HepG2 (cell line): ENCODE data around the gene GUK1. TPM values are rescaled to one million over a fixed set of nuclear protein-coding genes. Genes with fewer than 3 reads are reported as not detected.
A peak's percentile ranks its signal among the peaks of the same experiment; 100 is the strongest.

Experiments
- ARID3A ChIP-seq: IDR thresholded peaks from 2 replicates; pipeline ENCODE4 v1.6.1; 2012; ENCODE audit warnings: low read depth, low read length, improper control_type of control experiment
- BORCS8-MEF2B ChIP-seq: sonication (generic); formaldehyde crosslinking; IDR thresholded peaks from 2 replicates; pipeline ENCODE4 v1.8.0; 2022; ENCODE audit warnings: mild to moderate bottlenecking, missing genetic modification reagents
- CEBPZ ChIP-seq: IDR thresholded peaks from 2 replicates; pipeline ENCODE4 v1.6.1; 2012; ENCODE audit warnings: low read length, improper control_type of control experiment
- ELK4 ChIP-seq: sonication (generic); formaldehyde crosslinking; IDR thresholded peaks from 2 replicates; pipeline ENCODE4 v1.9.0; 2021; ENCODE audit warnings: missing genetic modification reagents, borderline replicate concordance
- KDM4B ChIP-seq: sonication (generic); formaldehyde crosslinking; IDR thresholded peaks from 2 replicates; pipeline ENCODE4 v1.4.0; 2020; ENCODE audit warnings: missing genetic modification reagents
- KLF6 ChIP-seq: IDR thresholded peaks from 2 replicates; pipeline ENCODE4 v1.8.0; 2016; ENCODE audit warnings: missing biosample characterization, missing genetic modification reagents
- KLF9 ChIP-seq: IDR thresholded peaks from 2 replicates; pipeline ENCODE4 v1.6.1; 2016; ENCODE audit warnings: low read depth
- PBX3 ChIP-seq: sonication (generic); formaldehyde crosslinking; IDR thresholded peaks from 2 replicates; pipeline ENCODE4 v1.8.1; 2023; ENCODE audit warnings: missing genetic modification reagents, inconsistent platforms, borderline replicate concordance
- RARG ChIP-seq: sonication (generic); formaldehyde crosslinking; IDR thresholded peaks from 2 replicates; pipeline ENCODE4 v1.4.0; 2020; ENCODE audit warnings: low read depth, mild to moderate bottlenecking, missing genetic modification reagents
- SALL2 ChIP-seq: sonication (generic); formaldehyde crosslinking; IDR thresholded peaks from 2 replicates; pipeline ENCODE4 v1.8.1; 2023; ENCODE audit warnings: mild to moderate bottlenecking, missing genetic modification reagents, inconsistent platforms
- SIN3A ChIP-seq: IDR thresholded peaks from 2 replicates; pipeline ENCODE4 v1.6.1; 2011; ENCODE audit warnings: low read depth, mild to moderate bottlenecking, control low read depth, low read length, borderline replicate concordance
- SIX1 ChIP-seq: sonication (generic); formaldehyde crosslinking; IDR thresholded peaks from 2 replicates; pipeline ENCODE4 v1.4.0; 2020; ENCODE audit warnings: missing genetic modification reagents, borderline replicate concordance
- ZNF253 ChIP-seq: sonication (generic); formaldehyde crosslinking; IDR thresholded peaks from 2 replicates; pipeline ENCODE4 v1.8.0; 2022; ENCODE audit warnings: mild to moderate bottlenecking, missing genetic modification reagents, borderline replicate concordance
- ZNF317 ChIP-seq: sonication (generic); formaldehyde crosslinking; IDR thresholded peaks from 2 replicates; pipeline ENCODE4 v1.5.0; 2020; ENCODE audit warnings: mild to moderate bottlenecking, missing genetic modification reagents
- ZNF574 ChIP-seq: sonication (generic); formaldehyde crosslinking; IDR thresholded peaks from 2 replicates; pipeline ENCODE4 v1.4.0; 2020; ENCODE audit warnings: missing genetic modification reagents
- ZNF691 ChIP-seq: sonication (generic); formaldehyde crosslinking; IDR thresholded peaks from 2 replicates; pipeline ENCODE4 v1.4.0; 2020; ENCODE audit warnings: missing genetic modification reagents, low read depth, mild to moderate bottlenecking, borderline replicate concordance
- ZNF720 ChIP-seq: sonication (generic); formaldehyde crosslinking; IDR thresholded peaks from 2 replicates; pipeline ENCODE4 v1.4.0; 2020; ENCODE audit warnings: missing genetic modification reagents
- polyA plus RNA-seq, 8 experiments: library from polyadenylated mRNA; depleted of rRNA in 3 of 8; stranded (reverse) in 7 of 8; unstranded in 1 of 8; fragments of >200 nt; fragmentation: Illumina TruSeq in 4 of 8; extraction: Trizol in 4 of 8; gene quantifications; 2 replicates each; pipeline versions ENCODE4 v1.2.1 to v1.2.3, GENCODE V29; 2011 to 2016; ENCODE audit warnings: low read depth in 4 of 8, missing spikeins in 1 of 8, mixed read lengths in 1 of 8; ENCODE audit not compliant: insufficient read depth in 1 of 8
- total RNA-seq, 5 experiments: library from RNA; depleted of rRNA; stranded (reverse); fragments of >200 nt; fragmentation: Illumina TruSeq; extraction: Trizol; gene quantifications; 2 replicates each; pipeline ENCODE4 v1.2.3, GENCODE V29; 2016; ENCODE audit warnings: low read depth in 1 of 5

Gene GUK1
- total and polyA plus RNA-seq, 2 of the 13 experiments (the other 11 are each of a cell fraction or from before 2014, with no cell fraction given), result 116 to 154 TPM

GRCh38 chr1:228165372-228166169 lies 25.5 kb downstream of the GUK1 start, which contains the start of gene IBA57 (continued):
- TF ChIP-seq ZNF574 (peak; percentile 99), ZNF691 (CRISPR knock-in tag) (no peak), SIN3A (no peak; the same call in 1 of the 2 replicates), KLF6 (CRISPR knock-in tag) (peak; percentile 77; the same call in 1 of the 2 replicates), ZNF317 (no peak), ELK4 (CRISPR knock-in tag) (no peak), SALL2 (no peak), SIX1 (no peak), KDM4B (CRISPR knock-in tag) (no peak; the same call in 1 of the 2 replicates), BORCS8-MEF2B (CRISPR knock-in tag) (peak; percentile 72; the same call in 1 of the 2 replicates), PBX3 (CRISPR knock-in tag) (no peak), ZNF253 (CRISPR knock-in tag) (peak; percentile 78; the same call in 1 of the 2 replicates), CEBPZ (no peak), ZNF720 (CRISPR knock-in tag) (no peak), ARID3A (no peak), RARG (CRISPR knock-in tag) (no peak), KLF9 (CRISPR knock-in tag) (no peak)
